ENCODE data around the gene USP36. TPM values are rescaled to one million over a fixed set of nuclear protein-coding genes. Genes with fewer than 3 reads are reported as not detected.

USP36 gene
- total RNA-seq, 1 donor from 2014 or later: 107 TPM

GRCh38 chr17:78829477-78829876 lies 11.1 kb downstream of the USP36 start:
- intact Hi-C loops (cut with micrococcal nuclease): no loop called here
- CTCF ChIA-PET: no interaction called here
- Mint-ChIP-seq H3K27ac (no peak overlapping the region), H3K9me3 (no peaks in the 10 kb centered on the region), H3K27me3 (no peaks in the 10 kb centered on the region), H3K36me3 (ENCODE audit: low read depth) (peaks cover 94% of the 10 kb centered on the region), H3K4me1 (peaks cover 8% of the 10 kb centered on the region), H3K4me3 (no peak overlapping the region)
- DNase-seq (no peak), ATAC-seq (ENCODE audit: low read depth) (no peak)
- no peak for TF ChIP-seq CTCF (IDR thresholded peaks at IDR 0.05)
- POLR2A ChIA-PET: no interaction called here

- Mint-ChIP-seq H3K4me1 (peaks cover 8% of the 10 kb centered on the region), H3K4me3 (no peak overlapping the region), H3K27me3 (no peaks in the 10 kb centered on the region), H3K27ac (no peak overlapping the region), H3K36me3 (ENCODE audit: low read depth) (peaks cover 96% of the 10 kb centered on the region), H3K9me3 (no peaks in the 10 kb centered on the region)
- ChIA-PET CTCF (interaction anchor here (1.3 kb wide), 1 partner anchor 332 kb away, joined by 3 read pairs; no protein-coding TSS in a partner anchor), POLR2A (no interaction called here)
- intact Hi-C loops (cut with micrococcal nuclease): no loop called here
- TF ChIP-seq CTCF (IDR thresholded peaks at IDR 0.05): no peak
- ATAC-seq (ENCODE audit: low read depth) (no peak), DNase-seq (no peak)
Measured at GRCh38 chr17:78828470-78829185, 12.0 kb downstream of the USP36 start.

DNA sequence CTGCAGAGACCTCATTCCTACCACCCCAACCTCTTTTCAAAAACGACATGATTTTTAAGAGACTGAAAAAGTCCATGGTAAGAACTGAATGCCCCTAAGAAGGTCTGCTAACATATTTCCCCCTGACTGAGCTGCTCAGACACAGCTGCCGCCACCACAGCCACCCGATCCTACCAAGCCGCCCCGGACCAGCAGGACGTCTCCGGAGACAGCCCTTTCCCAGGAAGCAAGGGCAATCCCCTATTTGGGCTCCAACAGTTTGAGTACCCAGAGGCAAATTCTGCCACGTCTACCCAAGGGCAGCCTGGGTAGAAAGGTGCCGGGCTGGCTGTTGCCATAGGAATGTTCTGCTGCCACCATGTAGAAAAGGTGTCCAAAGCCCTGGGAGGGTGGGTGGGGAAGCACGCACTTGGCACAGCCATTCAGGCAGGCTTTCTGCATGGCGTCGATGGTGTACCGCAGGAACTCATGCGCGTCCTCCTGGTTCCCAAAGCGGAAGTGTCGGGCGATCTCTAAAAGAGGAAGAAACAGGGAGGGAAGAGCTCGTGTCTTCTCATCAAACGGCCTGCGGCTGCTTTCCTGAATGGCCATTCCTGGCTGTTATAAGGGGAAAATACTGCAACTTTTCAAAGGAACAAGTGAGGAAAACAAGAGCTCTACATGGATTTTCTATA lies 13.6 kb downstream of the USP36 start:
- CTCF ChIA-PET: interaction anchor here (1.1 kb wide), 1 partner anchor 39 kb away, joined by 3 read pairs; no protein-coding TSS in a partner anchor
- H3K27me3 Mint-ChIP-seq: no peaks in the 10 kb centered on the region

GRCh38 chr17:78826421-78826820 lies 14.2 kb downstream of the USP36 start:
- no peak for TF ChIP-seq CTCF (IDR thresholded peaks at IDR 0.05)
- Mint-ChIP-seq H3K27ac (no peak overlapping the region), H3K27me3 (no peaks in the 10 kb centered on the region), H3K4me1 (peaks cover 8% of the 10 kb centered on the region), H3K36me3 (ENCODE audit: low read depth) (peaks cover 95% of the 10 kb centered on the region), H3K4me3 (no peak overlapping the region), H3K9me3 (no peaks in the 10 kb centered on the region)
- POLR2A ChIA-PET: interaction anchor here (0.7 kb wide), 1 partner anchor 108 kb away, joined by 4 read pairs; no protein-coding TSS in a partner anchor
- no peak for DNase-seq
- intact Hi-C loops (cut with micrococcal nuclease): no loop called here
- ATAC-seq (ENCODE audit: low read depth): no peak
- CTCF ChIA-PET: interaction anchor here (1.1 kb wide), 1 partner anchor 40 kb away, joined by 3 read pairs; no protein-coding TSS in a partner anchor

More for the DNA sequence above, 13.6 kb downstream of the USP36 start:
- Mint-ChIP-seq H3K4me1 (peaks cover 8% of the 10 kb centered on the region), H3K36me3 (ENCODE audit: low read depth) (peaks cover 95% of the 10 kb centered on the region), H3K27ac (no peak overlapping the region), H3K9me3 (no peaks in the 10 kb centered on the region), H3K4me3 (no peak overlapping the region)
- POLR2A ChIA-PET: no interaction called here
- no peak for ATAC-seq (ENCODE audit: low read depth)
- no peak for DNase-seq
- no peak for TF ChIP-seq CTCF (IDR thresholded peaks at IDR 0.05)
- intact Hi-C loops (cut with micrococcal nuclease): no loop called here

- DNase-seq (no peak), ATAC-seq (ENCODE audit: low read depth) (no peak)
- H3K9me3 Mint-ChIP-seq: no peaks in the 10 kb centered on the region
- no peak overlapping the region for H3K27ac Mint-ChIP-seq
- CTCF ChIA-PET: no interaction called here
- TF ChIP-seq CTCF (IDR thresholded peaks at IDR 0.05): no peak
- POLR2A ChIA-PET: interaction anchor here (0.7 kb wide), 1 partner anchor 107 kb away, joined by 4 read pairs; no protein-coding TSS in a partner anchor
- H3K27me3 Mint-ChIP-seq: no peaks in the 10 kb centered on the region
- peaks cover 97% of the 10 kb centered on the region for H3K36me3 Mint-ChIP-seq (ENCODE audit: low read depth)
- intact Hi-C loops (cut with micrococcal nuclease): no loop called here
- H3K4me1 Mint-ChIP-seq: peaks cover 8% of the 10 kb centered on the region
- no peak overlapping the region for H3K4me3 Mint-ChIP-seq
Measured at GRCh38 chr17:78825696-78826095, 14.9 kb downstream of the USP36 start.
